SK-N-MC (cell line): ENCODE data around the gene DTX3.
"Not testable (repeated sequence)": the region's sequence is repeated elsewhere in the genome, so short reads cannot be mapped to it uniquely, and the experiment has no call there.

Experiments
- DNase-seq: peaks from one replicate; pipeline ENCODE4 v3.0.0-alpha.2; 2011; ENCODE audit warnings: low read depth, low spot score
- H3K27ac ChIP-seq: fragments of 200-600 bp; sonication (generic); 2 replicates; pipeline ENCODE4 v1.5.1; 2016; ENCODE audit warnings: mixed run types
- H3K36me3 ChIP-seq: fragments of 200-600 bp; sonication (generic); 2 replicates; pipeline ENCODE4 v1.6.1; 2017; ENCODE audit warnings: antibody characterized with exemption, low read length, mixed read lengths; ENCODE audit not compliant: insufficient read depth
- H3K4me3 ChIP-seq: fragments of 200-600 bp; sonication (generic); 2 replicates; pipeline ENCODE4 v1.5.1; 2016
- H3K9ac ChIP-seq: fragments of 200-600 bp; sonication (generic); 2 replicates; pipeline ENCODE4 v1.8.0; 2017; ENCODE audit warnings: mixed run types, mixed read lengths; ENCODE audit not compliant: insufficient read length
- H3K9me3 ChIP-seq: fragments of 200-600 bp; sonication (generic); 2 replicates; pipeline ENCODE4 v1.6.1; 2017; ENCODE audit warnings: low read depth, mild to moderate bottlenecking, antibody characterized with exemption, low read length, moderate library complexity, mixed read lengths
- EZH2 ChIP-seq: fragments of 200-600 bp; sonication (generic); IDR thresholded peaks from one replicate; pipeline ENCODE4 v1.6.1; 2017; ENCODE audit warnings: antibody characterized with exemption
- FOXP2 ChIP-seq: optimal IDR thresholded peaks from 2 replicates; pipeline ENCODE3; 2011; ENCODE audit warnings: mild to moderate bottlenecking, moderate library complexity; ENCODE audit not compliant: insufficient read depth; ENCODE audit errors: extremely low read length, control extremely low read depth
- POLR2AphosphoS5 ChIP-seq: IDR thresholded peaks from 2 replicates; pipeline ENCODE4 v1.6.1; 2012; ENCODE audit warnings: mild to moderate bottlenecking, low read depth, low read length, borderline replicate concordance

DTX3 gene, protein sequence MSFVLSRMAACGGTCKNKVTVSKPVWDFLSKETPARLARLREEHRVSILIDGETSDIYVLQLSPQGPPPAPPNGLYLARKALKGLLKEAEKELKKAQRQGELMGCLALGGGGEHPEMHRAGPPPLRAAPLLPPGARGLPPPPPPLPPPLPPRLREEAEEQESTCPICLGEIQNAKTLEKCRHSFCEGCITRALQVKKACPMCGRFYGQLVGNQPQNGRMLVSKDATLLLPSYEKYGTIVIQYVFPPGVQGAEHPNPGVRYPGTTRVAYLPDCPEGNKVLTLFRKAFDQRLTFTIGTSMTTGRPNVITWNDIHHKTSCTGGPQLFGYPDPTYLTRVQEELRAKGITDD

DNA sequence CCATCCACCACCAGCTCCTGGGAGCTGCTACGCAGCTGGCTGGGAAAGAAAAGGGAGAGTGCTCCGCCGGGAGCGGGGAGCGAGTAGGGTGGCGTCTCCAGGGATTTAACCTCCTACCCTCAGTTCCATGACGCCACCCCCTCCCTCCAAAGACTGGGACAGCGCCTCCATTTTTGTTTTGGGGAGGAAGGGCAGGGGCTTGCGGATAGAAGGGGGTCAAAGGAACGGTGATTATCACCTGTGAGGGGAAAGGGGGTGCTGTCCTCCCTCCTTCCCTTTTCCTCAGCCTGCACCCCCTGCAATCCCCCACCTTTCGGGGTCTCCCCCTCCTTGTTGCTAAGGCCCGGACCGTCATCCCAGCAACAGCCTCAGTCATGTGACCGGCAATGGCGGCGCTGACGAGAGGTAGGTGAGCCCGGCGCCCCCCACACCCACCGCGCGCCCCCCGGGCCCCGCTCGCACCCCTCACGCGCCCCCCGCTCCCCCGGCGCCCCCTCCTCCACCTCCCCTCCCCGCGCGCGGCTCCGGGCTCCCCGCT lies at the start of gene DTX3:
DTX3 (plus strand) TSS at position 371 of the 538 bp plus-strand sequence. CDS start 1,694 bp downstream, outside the sequence.
- H3K36me3 ChIP-seq = peaks cover 12% of the 10 kb centered on the region; the same call in 1 of the 2 replicates
- H3K9me3 ChIP-seq = no peaks in the 10 kb centered on the region
- peak within 1 kb of the TSS; percentile 85 for H3K4me3 ChIP-seq
- TF ChIP-seq POLR2AphosphoS5 (no peak), EZH2 (no peak)
- no peak for DNase-seq
- H3K9ac ChIP-seq = peak within 1 kb of the TSS; percentile 78
- peak within 1 kb of the TSS; percentile 40 for H3K27ac ChIP-seq

DNA sequence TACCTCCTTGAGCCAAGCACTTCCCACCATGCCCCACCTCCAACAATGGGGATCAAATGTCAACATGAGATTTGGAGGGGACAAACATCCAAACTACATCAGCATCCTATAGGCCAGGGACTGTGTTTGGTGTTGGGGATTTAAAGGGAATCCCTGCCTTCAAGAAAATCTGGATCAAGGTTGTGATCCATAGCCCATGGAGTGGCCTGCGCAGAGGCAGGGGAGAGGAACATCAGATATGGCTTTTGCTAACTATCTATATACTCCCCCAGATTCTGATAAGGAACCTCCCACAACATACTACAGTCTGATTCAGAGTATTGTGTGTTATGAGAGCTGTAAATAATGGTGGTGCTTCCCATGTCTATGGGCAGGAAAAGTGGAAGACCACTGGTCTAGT lies 49.7 kb upstream of the DTX3 start:
- no peaks in the 10 kb centered on the region for H3K36me3 ChIP-seq
- H3K9me3 ChIP-seq = no peaks in the 10 kb centered on the region
- no peak overlapping the region for H3K27ac ChIP-seq
- TF ChIP-seq FOXP2 (no peak), POLR2AphosphoS5 (no peak)
- no peak for DNase-seq
- H3K9ac ChIP-seq = no peak overlapping the region
- H3K4me3 ChIP-seq = no peak overlapping the region

DNA sequence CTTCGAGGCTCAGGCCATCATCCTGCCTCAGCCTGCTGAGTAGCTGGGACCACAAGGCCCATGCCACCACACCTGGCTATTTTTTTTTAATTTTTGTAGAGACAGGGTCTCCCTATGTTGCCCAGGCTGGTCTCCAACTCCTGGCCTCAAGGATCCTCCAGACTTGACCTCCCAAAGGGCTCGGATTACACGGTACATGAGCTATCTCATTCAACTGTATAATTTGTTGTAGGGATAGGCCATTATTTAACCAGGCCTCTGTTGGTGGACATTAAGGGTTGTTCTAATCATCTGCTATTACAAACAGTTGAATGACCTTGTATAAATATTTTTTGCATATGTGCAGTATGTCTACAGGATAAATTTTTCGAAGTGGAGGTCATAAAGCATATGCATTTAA lies 45.8 kb upstream of the DTX3 start:
- Histone ChIP-seq H3K36me3 (no peaks in the 10 kb centered on the region), H3K9ac (no peak overlapping the region), H3K27ac (no peak overlapping the region), H3K4me3 (no peak overlapping the region), H3K9me3 (no peaks in the 10 kb centered on the region)
- no peak for TF ChIP-seq FOXP2
- no peak for TF ChIP-seq EZH2
- TF ChIP-seq POLR2AphosphoS5 = no peak
- no peak for DNase-seq

DNA sequence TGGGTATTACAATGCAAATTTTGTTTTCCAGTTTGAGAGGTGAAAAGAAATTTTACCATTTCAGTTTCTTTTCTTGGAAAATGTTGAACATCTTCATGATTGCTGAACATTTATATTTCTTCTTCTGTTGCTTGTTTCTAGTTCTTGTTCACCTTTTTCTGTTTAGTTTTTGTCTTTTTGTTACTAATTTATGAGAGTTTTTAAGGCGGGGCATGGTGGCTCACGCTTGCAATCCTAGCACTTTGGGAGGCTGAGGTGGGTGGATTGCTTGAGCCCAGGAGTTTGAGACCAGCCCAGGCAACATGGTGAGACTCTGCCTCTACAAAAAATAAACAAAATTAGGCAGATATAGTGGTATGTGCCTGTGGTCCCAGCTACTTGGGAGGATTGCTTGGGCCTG lies 44.1 kb upstream of the DTX3 start:
- H3K36me3 ChIP-seq = no peaks in the 10 kb centered on the region
- DNase-seq = no peak
- H3K9me3 ChIP-seq = no peaks in the 10 kb centered on the region
- TF ChIP-seq FOXP2 (no peak), POLR2AphosphoS5 (no peak), EZH2 (no peak)
- no peak overlapping the region for H3K9ac ChIP-seq
- H3K4me3 ChIP-seq = no peak overlapping the region
- H3K27ac ChIP-seq = no peak overlapping the region

DNA sequence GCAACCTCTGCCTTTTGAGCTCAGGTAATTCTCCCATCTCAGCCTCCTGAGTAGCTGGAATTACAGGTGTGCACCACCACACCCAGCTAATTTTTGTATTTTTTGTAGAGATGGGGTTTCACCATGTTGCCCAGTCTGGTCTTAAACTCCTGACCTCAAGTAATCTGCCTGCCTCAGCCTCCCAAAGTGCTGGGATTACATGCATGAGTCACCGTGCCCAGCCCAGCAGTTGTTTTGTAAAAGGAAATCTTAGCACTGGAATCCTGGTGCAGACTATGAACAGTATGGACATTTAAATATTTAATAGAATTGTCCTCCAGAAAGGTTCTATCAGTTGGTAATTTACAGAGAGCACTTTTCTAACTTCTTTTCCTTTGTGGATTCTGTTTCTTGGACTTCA lies 43.5 kb upstream of the DTX3 start:
- DNase-seq, H3K9me3 ChIP-seq: not testable (repeated sequence)

DNA sequence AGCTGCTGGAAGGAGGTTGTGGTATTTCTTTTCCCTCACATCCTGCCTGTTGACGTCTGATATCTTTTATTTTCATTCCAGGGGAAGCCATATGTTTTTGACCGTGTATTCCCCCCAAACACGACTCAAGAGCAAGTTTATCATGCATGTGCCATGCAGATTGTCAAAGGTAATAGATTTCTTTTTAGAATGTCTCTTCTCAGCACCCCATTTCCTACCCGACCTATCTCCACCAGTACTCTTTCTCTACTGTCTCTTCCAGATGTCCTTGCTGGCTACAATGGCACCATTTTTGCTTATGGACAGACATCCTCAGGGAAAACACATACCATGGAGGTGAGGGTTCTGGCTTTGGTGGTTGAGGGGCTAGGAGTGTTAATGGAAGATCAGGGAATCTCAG lies 41.3 kb upstream of the DTX3 start:
- no peak overlapping the region for H3K9ac ChIP-seq
- no peaks in the 10 kb centered on the region for H3K36me3 ChIP-seq
- no peak overlapping the region for H3K27ac ChIP-seq
- no peaks in the 10 kb centered on the region for H3K9me3 ChIP-seq
- DNase-seq = no peak
- TF ChIP-seq EZH2 = no peak
- no peak for TF ChIP-seq POLR2AphosphoS5
- no peak for TF ChIP-seq FOXP2
- H3K4me3 ChIP-seq = no peak overlapping the region

More for the DNA sequence above, 43.5 kb upstream of the DTX3 start:
- H3K4me3 ChIP-seq, H3K9ac ChIP-seq, H3K36me3 ChIP-seq, H3K27ac ChIP-seq: not testable (repeated sequence)

DNA sequence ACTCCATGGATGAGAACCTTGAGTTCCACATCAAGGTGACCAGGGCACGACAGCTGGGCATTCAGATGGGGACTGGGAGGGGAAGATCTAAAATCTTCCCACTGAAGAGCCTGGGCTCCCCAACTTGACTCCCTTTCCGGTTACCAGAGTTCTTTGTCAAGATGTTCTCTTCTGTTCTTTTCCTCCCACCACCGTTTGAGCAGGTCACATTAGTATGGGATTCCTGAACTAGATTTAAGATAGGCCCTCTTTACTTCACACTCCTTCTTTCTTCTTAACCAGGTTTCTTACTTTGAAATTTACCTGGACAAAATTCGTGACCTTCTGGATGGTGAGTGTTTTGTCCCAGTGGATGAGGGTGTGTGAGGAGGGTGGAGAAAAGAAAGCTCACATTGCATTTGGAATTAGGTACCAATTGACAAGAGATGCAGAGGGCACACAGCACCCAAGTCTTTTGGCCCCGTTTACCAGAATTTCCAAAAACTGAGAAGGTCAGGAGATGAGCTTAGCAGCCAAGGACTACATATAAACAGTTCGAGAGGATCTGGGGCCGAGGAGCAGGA lies 40.4 kb upstream of the DTX3 start:
- Histone ChIP-seq H3K36me3 (no peaks in the 10 kb centered on the region), H3K9ac (no peak overlapping the region), H3K4me3 (no peak overlapping the region), H3K27ac (no peak overlapping the region), H3K9me3 (no peaks in the 10 kb centered on the region)
- no peak for TF ChIP-seq POLR2AphosphoS5
- TF ChIP-seq FOXP2 = no peak
- no peak for TF ChIP-seq EZH2
- no peak for DNase-seq

DNA sequence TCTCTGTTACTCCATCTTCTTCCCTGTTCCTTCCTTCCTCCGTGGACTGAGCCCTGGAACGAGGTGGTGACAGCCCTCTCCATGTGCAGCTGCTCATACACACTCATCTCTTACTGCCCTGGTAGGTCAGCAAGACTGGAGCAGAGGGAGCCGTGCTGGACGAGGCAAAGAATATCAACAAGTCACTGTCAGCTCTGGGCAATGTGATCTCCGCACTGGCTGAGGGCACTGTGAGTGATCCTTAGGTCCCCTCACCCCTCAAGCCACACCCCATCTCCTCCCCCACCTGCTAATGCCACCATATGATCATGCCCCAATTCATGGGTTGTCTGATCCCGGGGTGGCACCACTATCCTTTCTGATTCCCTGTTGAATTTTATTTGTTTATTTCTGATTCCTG lies 35.8 kb upstream of the DTX3 start:
- Histone ChIP-seq H3K27ac (no peak overlapping the region), H3K4me3 (no peak overlapping the region), H3K9me3 (no peaks in the 10 kb centered on the region), H3K36me3 (no peaks in the 10 kb centered on the region), H3K9ac (no peak overlapping the region)
- TF ChIP-seq FOXP2 (no peak), POLR2AphosphoS5 (no peak), EZH2 (no peak)
- DNase-seq = no peak

DNA sequence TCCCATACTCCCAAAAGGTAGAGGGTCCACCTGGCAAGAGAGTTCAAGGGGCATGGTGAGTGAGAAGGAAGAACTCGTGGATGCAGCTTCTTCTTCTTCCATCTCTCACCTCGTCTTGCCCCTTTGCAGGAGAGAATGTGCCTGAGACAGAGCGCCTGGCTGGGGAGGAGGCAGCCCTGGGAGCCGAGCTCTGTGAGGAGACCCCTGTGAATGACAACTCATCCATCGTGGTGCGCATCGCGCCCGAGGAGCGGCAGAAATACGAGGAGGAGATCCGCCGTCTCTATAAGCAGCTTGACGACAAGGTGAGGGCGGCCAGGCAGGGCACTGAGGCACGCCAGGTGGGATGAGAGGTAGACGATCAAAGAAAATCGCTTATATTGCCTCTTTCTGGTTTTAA lies 34.8 kb upstream of the DTX3 start:
- no peak overlapping the region for H3K27ac ChIP-seq
- no peak for DNase-seq
- no peaks in the 10 kb centered on the region for H3K9me3 ChIP-seq
- no peaks in the 10 kb centered on the region for H3K36me3 ChIP-seq
- no peak overlapping the region for H3K9ac ChIP-seq
- no peak for TF ChIP-seq POLR2AphosphoS5
- no peak for TF ChIP-seq EZH2
- TF ChIP-seq FOXP2 = no peak
- no peak overlapping the region for H3K4me3 ChIP-seq

DNA sequence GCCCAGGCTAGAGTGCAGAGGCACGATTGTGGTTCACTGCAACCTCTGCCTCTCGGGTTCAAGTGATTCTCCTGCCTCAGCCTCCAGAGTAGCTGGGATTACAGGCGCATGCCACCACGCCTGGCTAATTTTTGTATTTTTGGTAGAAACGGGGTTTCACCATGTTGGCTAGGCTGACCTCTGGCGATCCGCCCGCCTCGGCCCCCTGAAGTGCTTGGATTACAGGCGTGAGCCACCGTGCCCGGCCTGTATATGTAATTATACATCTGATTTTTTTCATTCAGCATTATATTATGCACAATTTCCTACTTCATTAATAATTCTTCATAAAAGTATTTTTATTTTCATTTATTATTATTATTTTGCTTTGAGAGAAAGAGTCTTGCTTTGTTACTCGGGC lies 34.2 kb upstream of the DTX3 start:
- H3K27ac ChIP-seq, DNase-seq, H3K4me3 ChIP-seq, H3K9me3 ChIP-seq, H3K9ac ChIP-seq, H3K36me3 ChIP-seq: not testable (repeated sequence)
